ENCODE measurements around the gene TBCD.

GRCh38 chr17:82921426-82921825 lies 169.6 kb downstream of the TBCD start:
- TF ChIP-seq POLR2A (IDR thresholded peaks at IDR 0.05) = no peak
- TF ChIP-seq, protein P1, sequence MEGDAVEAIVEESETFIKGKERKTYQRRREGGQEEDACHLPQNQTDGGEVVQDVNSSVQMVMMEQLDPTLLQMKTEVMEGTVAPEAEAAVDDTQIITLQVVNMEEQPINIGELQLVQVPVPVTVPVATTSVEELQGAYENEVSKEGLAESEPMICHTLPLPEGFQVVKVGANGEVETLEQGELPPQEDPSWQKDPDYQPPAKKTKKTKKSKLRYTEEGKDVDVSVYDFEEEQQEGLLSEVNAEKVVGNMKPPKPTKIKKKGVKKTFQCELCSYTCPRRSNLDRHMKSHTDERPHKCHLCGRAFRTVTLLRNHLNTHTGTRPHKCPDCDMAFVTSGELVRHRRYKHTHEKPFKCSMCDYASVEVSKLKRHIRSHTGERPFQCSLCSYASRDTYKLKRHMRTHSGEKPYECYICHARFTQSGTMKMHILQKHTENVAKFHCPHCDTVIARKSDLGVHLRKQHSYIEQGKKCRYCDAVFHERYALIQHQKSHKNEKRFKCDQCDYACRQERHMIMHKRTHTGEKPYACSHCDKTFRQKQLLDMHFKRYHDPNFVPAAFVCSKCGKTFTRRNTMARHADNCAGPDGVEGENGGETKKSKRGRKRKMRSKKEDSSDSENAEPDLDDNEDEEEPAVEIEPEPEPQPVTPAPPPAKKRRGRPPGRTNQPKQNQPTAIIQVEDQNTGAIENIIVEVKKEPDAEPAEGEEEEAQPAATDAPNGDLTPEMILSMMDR (IDR thresholded peaks at IDR 0.05) = no peak
